Activated CD8-positive, alpha-beta memory T cell treated with anti-CD3 and anti-CD28 coated beads for 24 hours (primary cell): ENCODE data around the gene IGHMBP2.

Source experiments
- DNase-seq: peaks from one replicate; pipeline ENCODE4 v3.0.0-alpha.2; 2020

The IGHMBP2 gene

GRCh38 chr11:68928136-68928880 is 24.6 kb downstream of the IGHMBP2 start:
- no peak for DNase-seq

GRCh38 chr11:68929135-68929534 is 25.4 kb downstream of the IGHMBP2 start:
- no peak for DNase-seq

- DNase-seq = no peak
Measured at GRCh38 chr11:68929706-68930570, 26.2 kb downstream of the IGHMBP2 start.

- no peak for DNase-seq
Measured at GRCh38 chr11:68930991-68931855, 27.5 kb downstream of the IGHMBP2 start.

GRCh38 chr11:68931911-68932310 is 28.2 kb downstream of the IGHMBP2 start:
- no peak for DNase-seq

- DNase-seq = no peak
Measured at GRCh38 chr11:68932358-68932757, 28.7 kb downstream of the IGHMBP2 start.

- no peak for DNase-seq
Measured at GRCh38 chr11:68932933-68933577, 29.4 kb downstream of the IGHMBP2 start.

GRCh38 chr11:68933605-68934320 is 30.1 kb downstream of the IGHMBP2 start:
- DNase-seq = no peak

GRCh38 chr11:68934321-68934645 is 30.6 kb downstream of the IGHMBP2 start:
- DNase-seq = no peak

GRCh38 chr11:68934666-68935065 is 31.0 kb downstream of the IGHMBP2 start:
- no peak for DNase-seq

- no peak for DNase-seq
Measured at GRCh38 chr11:68935066-68935465, 31.4 kb downstream of the IGHMBP2 start.

- no peak for DNase-seq
Measured at GRCh38 chr11:68935516-68936357, 32.0 kb downstream of the IGHMBP2 start.

GRCh38 chr11:68936358-68936636 is 32.6 kb downstream of the IGHMBP2 start:
- no peak for DNase-seq

GRCh38 chr11:68936676-68937620 is 33.3 kb downstream of the IGHMBP2 start:
- DNase-seq = no peak

- no peak for DNase-seq
Measured at GRCh38 chr11:68938088-68938487, 34.4 kb downstream of the IGHMBP2 start.

- DNase-seq = no peak
Measured at GRCh38 chr11:68938816-68939582, 35.3 kb downstream of the IGHMBP2 start.

GRCh38 chr11:68939583-68940555 is 36.2 kb downstream of the IGHMBP2 start:
- DNase-seq = no peak
